ENCODE data around the gene EPHA6.

GRCh38 chr3:97665896-97666295 lies 851.5 kb downstream of the EPHA6 start:
- no peak for TF ChIP-seq CTCF (IDR thresholded peaks at IDR 0.05 in 4 of 5, conservative IDR thresholded peaks at IDR 0.05 in 1 of 5)
- TF ChIP-seq POLR2A (IDR thresholded peaks at IDR 0.05), result no peak

All from gastrocnemius medialis (tissue), 4 donors.